GM23338 (cell line): ENCODE measurements around the gene RASSF7. TPM values are rescaled to one million over a fixed set of nuclear protein-coding genes. Genes with fewer than 3 reads are reported as not detected.
A peak's percentile ranks its signal among the peaks of the same experiment; 100 is the strongest.

Experiments
- ATAC-seq: fragments of 200-7000 bp; cut with Tn5 transposase; 3 replicates; pipeline ENCODE4 v1.9.1; 2020
- DNase-seq: peaks from one replicate; pipeline ENCODE4 v3.0.0-alpha.2; 2015; ENCODE audit warnings: low spot score
- H2AFZ ChIP-seq: fragments of 200-600 bp; sonication (generic); 2 replicates; pipeline ENCODE4 v1.8.0; 2016; ENCODE audit warnings: antibody characterized with exemption, mild to moderate bottlenecking, moderate library complexity
- H3F3A ChIP-seq: fragments of 200-600 bp; sonication (generic); replicated peaks from 2 replicates; pipeline ENCODE4 v1.8.0; 2017; ENCODE audit warnings: antibody characterized with exemption, mixed run types, low read depth
- H3K27ac ChIP-seq: fragments of 200-600 bp; sonication (generic); 2 replicates; pipeline ENCODE4 v1.6.1; 2016; ENCODE audit warnings: low read depth
- H3K27me3 ChIP-seq: fragments of 200-600 bp; sonication (generic); 2 replicates; pipeline ENCODE4 v1.8.0; 2016; ENCODE audit warnings: mild to moderate bottlenecking, mixed run types, moderate library complexity; ENCODE audit not compliant: insufficient read depth
- H3K36me3 ChIP-seq: fragments of 200-600 bp; sonication (generic); 2 replicates; pipeline ENCODE4 v1.8.0; 2016; ENCODE audit warnings: mild to moderate bottlenecking; ENCODE audit not compliant: insufficient read depth
- H3K4me1 ChIP-seq: fragments of 200-600 bp; sonication (generic); 2 replicates; pipeline ENCODE4 v1.8.0; 2016; ENCODE audit warnings: mild to moderate bottlenecking, moderate library complexity; ENCODE audit not compliant: insufficient read depth
- H3K4me2 ChIP-seq: fragments of 200-600 bp; sonication (generic); 2 replicates; pipeline ENCODE4 v1.7.1; 2017; ENCODE audit warnings: mixed run types
- H3K4me3 ChIP-seq: fragments of 200-600 bp; sonication (generic); 2 replicates; pipeline ENCODE4 v1.6.1; 2016; ENCODE audit warnings: mixed run types
- H3K79me2 ChIP-seq: fragments of 200-600 bp; sonication (generic); replicated peaks from 2 replicates; pipeline ENCODE4 v1.8.0; 2017; ENCODE audit warnings: mild to moderate bottlenecking; ENCODE audit not compliant: insufficient read depth
- H3K9me2 ChIP-seq: fragments of 200-600 bp; sonication (generic); 2 replicates; pipeline ENCODE4 v1.8.0; 2017; ENCODE audit not compliant: insufficient read depth
- H4K20me1 ChIP-seq: fragments of 200-600 bp; sonication (generic); replicated peaks from 2 replicates; pipeline ENCODE4 v1.8.0; 2017; ENCODE audit warnings: mild to moderate bottlenecking; ENCODE audit not compliant: insufficient read depth
- H3K27ac Mint-ChIP-seq: 2 replicates; pipeline ENCODE4 v1.8.0; 2020; ENCODE audit warnings: inconsistent platforms, mild to moderate bottlenecking, moderate library complexity, mixed read lengths
- H3K27me3 Mint-ChIP-seq: 3 replicates; pipeline ENCODE4 v1.8.0; 2022; ENCODE audit warnings: low read depth, mild to moderate bottlenecking, moderate library complexity, mixed read lengths, inconsistent platforms; ENCODE audit not compliant: insufficient read depth, poor library complexity
- H3K36me3 Mint-ChIP-seq: 3 replicates; pipeline ENCODE4 v1.8.0; 2021; ENCODE audit warnings: low read depth, mild to moderate bottlenecking, inconsistent platforms, moderate library complexity, mixed read lengths
- H3K4me1 Mint-ChIP-seq: 3 replicates; pipeline ENCODE4 v1.8.0; 2020; ENCODE audit warnings: mild to moderate bottlenecking, inconsistent platforms, mixed read lengths
- H3K4me3 Mint-ChIP-seq: 3 replicates; pipeline ENCODE4 v1.8.0; 2021; ENCODE audit warnings: moderate library complexity, mild to moderate bottlenecking, inconsistent platforms, mixed read lengths
- H3K9me3 Mint-ChIP-seq: 3 replicates; pipeline ENCODE4 v1.8.0; 2020; ENCODE audit warnings: moderate library complexity, mild to moderate bottlenecking, inconsistent platforms, mixed read lengths
- CTCF ChIP-seq, 2 experiments: fragments of 200-600 bp in 1 of 2; sonication (generic) in 1 of 2; conservative IDR thresholded peaks; 2 replicates each; pipeline versions ENCODE4 v1.5.1 to v1.6.1; 2016 to 2017; ENCODE audit warnings: antibody characterized with exemption in 2 of 2, low read depth in 2 of 2, mild to moderate bottlenecking in 2 of 2, moderate library complexity in 1 of 2
- EZH2 ChIP-seq: fragments of 200-600 bp; sonication (generic); IDR thresholded peaks from one replicate; pipeline ENCODE4 v1.8.0; 2017; ENCODE audit warnings: antibody characterized with exemption, mild to moderate bottlenecking, low read depth; ENCODE audit not compliant: unreplicated experiment
- NANOG ChIP-seq: IDR thresholded peaks from 2 replicates; pipeline ENCODE4 v1.6.1; 2016; ENCODE audit warnings: antibody characterized with exemption, borderline replicate concordance
- REST ChIP-seq: IDR thresholded peaks from one replicate; pipeline ENCODE4 v1.6.1; 2018; ENCODE audit warnings: antibody characterized with exemption; ENCODE audit not compliant: unreplicated experiment
- STAT1 ChIP-seq: IDR thresholded peaks from one replicate; pipeline ENCODE4 v1.6.1; 2016; ENCODE audit warnings: antibody characterized with exemption; ENCODE audit not compliant: unreplicated experiment
- ZNF331 ChIP-seq: fragments of 250-450 bp; sonication (Bioruptor Pico); IDR thresholded peaks from 2 replicates; pipeline ENCODE4 v1.5.0; 2020; ENCODE audit warnings: low read depth, mild to moderate bottlenecking, moderate library complexity
- polyA plus RNA-seq: library from polyadenylated mRNA; unstranded; fragments of >200 nt; fragmentation: Nextera tagmentation; extraction: Ambion mirVana; gene quantifications from 2 replicates; pipeline ENCODE4 v1.2.1, GENCODE V29; 2016
- total RNA-seq: library from RNA; depleted of rRNA; stranded (reverse); fragments of >200 nt; shearing (Covaris generic); gene quantifications from 2 replicates; pipeline ENCODE4 v1.2.3, GENCODE V29; 2014

The RASSF7 gene
- total and polyA plus RNA-seq, 2 experiments from 2014 or later, result 39.6 to 64.8 TPM

GRCh38 chr11:611001-611996 lies 50.5 kb downstream of the RASSF7 start (continued):
- no peak for TF ChIP-seq REST
- no peak for TF ChIP-seq STAT1
- TF ChIP-seq NANOG, result no peak

- ATAC-seq (no peak), DNase-seq (peak; percentile 63)
- no peaks in the 10 kb centered on the region for H3K36me3 ChIP-seq
- no peaks in the 10 kb centered on the region for H3K27me3 ChIP-seq
- Mint-ChIP-seq H3K4me3 (no peak overlapping the region; the same call in 2 of the 3 replicates), H3K9me3 (no peaks in the 10 kb centered on the region), H3K27ac (no peak overlapping the region), H3K27me3 (peaks cover 12% of the 10 kb centered on the region), H3K4me1 (peaks cover 5% of the 10 kb centered on the region), H3K36me3 (peaks cover 32% of the 10 kb centered on the region)
- H3K79me2 ChIP-seq, result no peaks in the 10 kb centered on the region
- H3K4me3 ChIP-seq, result no peak overlapping the region
- peaks cover 11% of the 10 kb centered on the region; the same call in 1 of the 2 replicates for H3K4me1 ChIP-seq
- no peak overlapping the region for H3K4me2 ChIP-seq
- no peak overlapping the region for H2AFZ ChIP-seq
- peaks cover 18% of the 10 kb centered on the region; the same call in 1 of the 2 replicates for H4K20me1 ChIP-seq
- no peak overlapping the region for H3K27ac ChIP-seq
- H3F3A ChIP-seq, result peaks cover 36% of the 10 kb centered on the region
- TF ChIP-seq NANOG, result no peak
- TF ChIP-seq EZH2, result no peak
- no peak for TF ChIP-seq ZNF331 (CRISPR knock-in tag)
- peak; percentile 44 to 50 for TF ChIP-seq CTCF (conservative IDR thresholded peaks at IDR 0.05; ENCODE audit: low read depth in 2 of 2)
- no peaks in the 10 kb centered on the region for H3K9me2 ChIP-seq
Measured at GRCh38 chr11:612201-612960, 51.6 kb downstream of the RASSF7 start.
